Muscle layer of colon (tissue), 2 donors: Measurements from ENCODE around the gene DCX.

Source experiments
- H3K27ac ChIP-seq: one replicate; pipeline ENCODE4 v1.7.0; 2013; ENCODE audit warnings: low read depth, mild to moderate bottlenecking, low read length, moderate library complexity
- H3K27me3 ChIP-seq, 2 donors: one replicate each; pipeline ENCODE4 v1.7.0; 2013; ENCODE audit warnings: low read length in 2 of 2, mild to moderate bottlenecking in 2 of 2; ENCODE audit not compliant: insufficient read depth in 2 of 2, control insufficient read depth in 1 of 2
- H3K36me3 ChIP-seq: one replicate; pipeline ENCODE4 v1.7.0; 2013; ENCODE audit warnings: mild to moderate bottlenecking, low read length; ENCODE audit not compliant: insufficient read depth
- H3K4me1 ChIP-seq: one replicate; pipeline ENCODE4 v1.7.0; 2013; ENCODE audit warnings: mild to moderate bottlenecking, low read length; ENCODE audit not compliant: insufficient read depth
- H3K4me3 ChIP-seq, 2 donors: one replicate each; pipeline ENCODE4 v1.7.0; 2013; ENCODE audit warnings: low read length in 2 of 2, low read depth in 1 of 2, mild to moderate bottlenecking in 1 of 2, moderate library complexity in 1 of 2
- H3K9ac ChIP-seq: one replicate; pipeline ENCODE4 v1.7.0; 2013; ENCODE audit warnings: low read length
- H3K9me3 ChIP-seq: one replicate; pipeline ENCODE4 v1.7.0; 2013; ENCODE audit warnings: mild to moderate bottlenecking, low read length
- donor health status: abdominal sarcoma.
- donor health status: Adenocarcinoma of cecum.

Gene DCX

DNA sequence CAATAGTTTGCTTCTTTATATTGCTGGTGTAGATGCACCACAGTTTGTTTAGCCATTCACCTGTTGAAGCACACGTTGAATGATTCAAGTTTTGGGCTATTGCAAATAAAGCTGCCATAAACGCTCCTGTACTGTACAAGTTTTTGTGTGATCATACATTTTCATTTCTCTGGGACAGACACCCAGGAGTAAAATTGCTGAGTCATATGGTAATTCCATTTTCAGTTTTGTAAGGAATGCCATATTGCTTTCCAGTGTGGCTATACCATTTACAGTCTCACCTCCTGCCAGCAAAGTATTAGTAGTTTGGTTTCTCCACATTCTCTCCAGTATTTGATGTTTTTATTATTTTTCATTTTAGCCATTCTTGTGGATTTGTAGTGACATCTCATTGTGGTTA, 109.7 kb downstream of the DCX start:
- H3K4me1 ChIP-seq: no peaks in the 10 kb centered on the region
- no peaks in the 10 kb centered on the region for H3K9me3 ChIP-seq
- H3K36me3 ChIP-seq: no peaks in the 10 kb centered on the region
- H3K27me3 ChIP-seq: peaks cover 0 to 9% of the 10 kb centered on the region in 2 donors
- no peak overlapping the region for H3K4me3 ChIP-seq
- no peak overlapping the region for H3K27ac ChIP-seq
- no peak overlapping the region for H3K9ac ChIP-seq

DNA sequence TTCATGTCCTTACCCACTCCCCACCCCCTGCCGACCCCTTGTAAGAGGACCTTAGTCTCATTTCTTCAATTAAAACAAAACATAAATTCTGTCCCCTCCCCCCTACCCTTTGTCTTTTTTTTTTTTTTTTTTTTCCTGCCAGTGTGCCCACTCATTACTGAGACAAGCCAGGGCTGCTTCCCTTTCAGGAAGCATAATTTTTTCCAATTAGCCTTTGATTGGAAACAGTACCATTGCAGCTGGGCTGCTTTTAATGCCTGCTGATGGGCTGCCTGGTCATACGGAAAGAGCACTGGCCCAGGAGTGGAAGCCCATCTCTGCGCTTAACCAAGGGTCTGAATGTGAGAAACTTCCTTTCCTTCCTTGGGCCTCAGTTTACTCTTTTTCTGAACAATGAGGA, 123.2 kb downstream of the DCX start:
- Histone ChIP-seq H3K4me3 (no peak overlapping the region), H3K4me1 (no peaks in the 10 kb centered on the region), H3K36me3 (no peaks in the 10 kb centered on the region), H3K27ac (no peak overlapping the region), H3K27me3 (peaks cover 7 to 9% of the 10 kb centered on the region in 2 donors), H3K9me3 (no peaks in the 10 kb centered on the region), H3K9ac (no peak overlapping the region)

DNA sequence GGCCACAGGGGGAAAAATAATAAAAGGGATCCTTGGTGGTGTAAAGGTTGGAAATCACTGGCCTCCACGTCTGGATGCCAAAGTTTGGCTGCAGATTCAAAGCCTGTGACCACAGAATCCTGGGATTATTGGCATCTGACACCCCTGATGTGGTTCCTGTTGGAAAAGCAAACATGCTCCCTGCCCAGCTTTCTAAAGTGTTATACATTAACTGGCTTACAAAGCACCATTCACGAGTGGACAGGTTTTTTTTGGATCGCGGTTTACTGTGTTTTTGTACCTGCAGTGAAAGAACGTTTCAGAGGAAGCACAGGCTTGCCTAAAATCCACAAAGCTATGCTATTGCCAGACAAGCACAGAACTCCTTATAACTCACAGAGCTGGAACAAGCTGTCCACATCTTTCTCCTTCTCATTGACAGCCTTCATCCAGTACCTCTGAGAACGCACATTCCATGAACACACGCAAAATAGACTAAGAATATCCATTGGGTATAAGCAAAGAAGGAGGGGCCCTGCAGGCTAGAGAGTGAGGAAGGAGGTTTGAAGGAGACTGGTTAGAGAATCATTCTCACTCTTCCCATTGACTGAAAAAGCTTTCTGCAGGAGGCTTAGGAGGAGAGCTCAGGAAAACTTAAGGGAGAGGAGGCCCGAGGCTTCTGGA, 127.2 kb downstream of the DCX start:
- H3K4me1 ChIP-seq: no peaks in the 10 kb centered on the region
- no peaks in the 10 kb centered on the region for H3K9me3 ChIP-seq
- H3K27ac ChIP-seq: no peak overlapping the region
- no peaks in the 10 kb centered on the region for H3K36me3 ChIP-seq
- H3K4me3 ChIP-seq: no peak overlapping the region
- no peak overlapping the region for H3K9ac ChIP-seq
- H3K27me3 ChIP-seq: peaks cover 4 to 9% of the 10 kb centered on the region in 2 donors

- Histone ChIP-seq H3K27ac (no peak overlapping the region), H3K36me3 (no peaks in the 10 kb centered on the region), H3K9ac (no peak overlapping the region), H3K27me3 (peaks cover 0 to 6% of the 10 kb centered on the region in 2 donors), H3K4me3 (no peak overlapping the region), H3K4me1 (no peaks in the 10 kb centered on the region), H3K9me3 (no peaks in the 10 kb centered on the region)
Observed at GRCh38 chrX:111283446-111283845, 128.5 kb downstream of the DCX start.

GRCh38 chrX:111282991-111283390, 129.0 kb downstream of the DCX start:
- no peak overlapping the region for H3K9ac ChIP-seq
- no peaks in the 10 kb centered on the region for H3K9me3 ChIP-seq
- H3K27ac ChIP-seq: no peak overlapping the region
- no peaks in the 10 kb centered on the region for H3K36me3 ChIP-seq
- no peaks in the 10 kb centered on the region for H3K4me1 ChIP-seq
- H3K27me3 ChIP-seq: peaks cover 0 to 6% of the 10 kb centered on the region in 2 donors
- H3K4me3 ChIP-seq: no peak overlapping the region

DNA sequence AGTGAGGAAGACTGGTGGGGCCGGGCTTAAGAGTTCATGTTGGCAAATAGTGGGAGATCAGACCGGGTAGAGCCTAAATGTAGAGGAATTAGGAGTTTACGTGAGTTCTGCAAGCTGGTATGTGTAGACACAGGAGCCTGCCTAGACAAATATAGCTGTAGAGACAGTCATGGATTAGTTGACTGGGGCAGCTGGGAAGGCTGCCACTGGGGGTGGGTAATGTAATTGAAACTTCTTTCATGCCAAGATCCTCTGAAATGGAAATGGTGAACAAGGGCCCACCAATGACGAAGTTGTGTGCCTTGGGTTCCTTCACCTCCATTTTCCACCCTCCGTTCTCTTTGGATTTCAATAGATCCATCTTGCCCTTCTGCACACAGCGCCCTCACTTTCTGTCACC, 129.9 kb downstream of the DCX start:
- no peak overlapping the region for H3K9ac ChIP-seq
- no peaks in the 10 kb centered on the region for H3K36me3 ChIP-seq
- H3K27ac ChIP-seq: no peak overlapping the region
- no peak overlapping the region for H3K4me3 ChIP-seq
- peaks cover 0 to 5% of the 10 kb centered on the region in 2 donors for H3K27me3 ChIP-seq
- no peaks in the 10 kb centered on the region for H3K4me1 ChIP-seq
- no peaks in the 10 kb centered on the region for H3K9me3 ChIP-seq

DNA sequence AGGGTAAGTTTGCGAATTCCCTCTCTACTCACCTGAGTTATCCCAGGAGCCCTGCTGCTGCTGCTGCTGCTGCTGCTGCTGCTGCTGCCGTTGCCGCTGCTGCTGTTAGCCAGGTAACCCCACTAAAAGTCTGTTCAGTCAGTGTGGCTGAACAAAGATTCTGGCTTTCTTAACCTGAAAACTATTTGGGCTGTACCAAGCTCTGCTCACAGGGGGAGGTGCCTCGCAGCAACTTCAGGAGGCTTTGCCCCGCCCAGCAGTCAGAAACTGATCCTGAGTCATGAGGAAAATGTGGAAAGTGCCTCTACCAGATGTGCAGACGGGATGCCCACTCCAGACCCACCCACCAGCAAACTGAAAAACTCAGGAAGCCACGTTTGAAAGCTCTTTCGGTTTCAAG, 141.7 kb downstream of the DCX start, which contains the start of gene CAPN6:
Gene CAPN6, minus strand, starts transcription at position 145 of the 400 bp plus-strand sequence. CDS start 6,547 bp downstream, outside the sequence.
- Histone ChIP-seq H3K9me3 (no peaks in the 10 kb centered on the region), H3K27me3 (peaks cover 4 to 22% of the 10 kb centered on the region in 2 donors), H3K4me1 (no peaks in the 10 kb centered on the region), H3K9ac (no peak within 1 kb of the TSS), H3K27ac (no peak within 1 kb of the TSS), H3K36me3 (no peaks in the 10 kb centered on the region), H3K4me3 (no peak within 1 kb of the TSS)

DNA sequence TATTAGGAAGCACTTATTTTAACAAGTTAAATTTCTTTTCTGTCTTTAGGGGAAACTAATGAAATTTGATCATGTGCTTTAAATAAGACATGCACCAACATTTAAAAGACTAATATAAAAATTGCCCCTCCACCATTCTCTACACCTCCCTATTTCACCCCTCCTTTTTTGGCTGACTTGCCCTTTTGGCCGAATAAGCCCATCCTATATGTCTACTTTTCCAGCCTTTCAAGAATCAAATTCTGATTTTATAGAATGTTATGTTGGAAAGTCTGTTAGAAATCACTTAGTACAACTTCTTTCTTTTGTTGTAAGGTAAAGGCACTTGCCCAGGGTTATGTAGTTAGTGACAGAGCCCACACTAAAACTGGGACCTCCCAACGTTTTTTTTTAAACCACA, 143.5 kb downstream of the DCX start:
- Histone ChIP-seq H3K9ac (no peak overlapping the region), H3K36me3 (no peaks in the 10 kb centered on the region), H3K4me1 (no peaks in the 10 kb centered on the region), H3K27me3 (peaks cover 4 to 22% of the 10 kb centered on the region in 2 donors), H3K9me3 (no peaks in the 10 kb centered on the region), H3K27ac (no peak overlapping the region), H3K4me3 (no peak overlapping the region)

DNA sequence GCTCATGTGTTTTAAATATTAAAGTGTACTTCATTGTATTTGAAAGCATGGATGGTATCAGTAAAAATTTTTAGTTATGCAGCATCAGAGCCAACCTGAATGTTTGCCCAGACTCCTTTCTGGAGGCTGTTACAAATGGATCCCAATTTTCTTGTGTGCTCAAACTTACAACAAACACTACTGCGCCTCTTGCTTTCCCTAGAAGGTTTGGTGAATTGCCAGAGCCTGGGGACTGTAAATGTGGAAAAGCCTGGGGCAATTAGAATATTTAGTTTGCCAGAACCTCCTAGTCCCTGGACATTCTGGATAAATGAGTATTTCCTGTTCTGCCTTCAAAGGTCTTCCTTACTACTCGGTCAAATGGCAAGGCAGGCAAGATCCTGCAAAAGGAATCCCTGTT, 146.5 kb downstream of the DCX start:
- Histone ChIP-seq H3K4me3 (no peak overlapping the region), H3K27me3 (peaks cover 4 to 27% of the 10 kb centered on the region in 2 donors), H3K27ac (no peak overlapping the region)

DNA sequence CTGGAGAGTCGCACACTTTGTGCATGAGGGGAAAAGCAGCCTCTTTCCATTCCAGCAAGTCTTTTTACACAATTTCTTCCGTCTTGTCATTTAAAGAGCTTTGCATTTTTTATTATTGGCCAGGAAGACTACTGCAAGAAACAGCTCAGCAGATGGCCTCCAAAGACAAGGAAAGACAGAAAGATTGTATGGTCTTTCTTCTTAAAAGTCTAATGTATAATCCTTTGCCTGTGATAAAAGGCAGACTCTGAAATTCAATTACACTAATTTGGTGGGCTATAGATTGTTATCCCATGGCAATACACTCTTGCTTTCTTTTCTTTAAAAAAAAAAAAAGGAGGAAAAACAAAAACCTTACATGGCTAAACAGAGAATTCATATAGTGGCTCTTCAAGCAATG, 147.6 kb downstream of the DCX start:
- no peaks in the 10 kb centered on the region for H3K36me3 ChIP-seq
- no peaks in the 10 kb centered on the region for H3K9me3 ChIP-seq
- H3K27ac ChIP-seq: no peak overlapping the region
- H3K4me3 ChIP-seq: no peak overlapping the region
- no peak overlapping the region for H3K9ac ChIP-seq
- H3K27me3 ChIP-seq: peaks cover 4 to 24% of the 10 kb centered on the region in 2 donors
- no peaks in the 10 kb centered on the region for H3K4me1 ChIP-seq

More for the DNA sequence above, 146.5 kb downstream of the DCX start:
- no peaks in the 10 kb centered on the region for H3K36me3 ChIP-seq
- no peak overlapping the region for H3K9ac ChIP-seq
- H3K4me1 ChIP-seq: no peaks in the 10 kb centered on the region
- H3K9me3 ChIP-seq: no peaks in the 10 kb centered on the region

DNA sequence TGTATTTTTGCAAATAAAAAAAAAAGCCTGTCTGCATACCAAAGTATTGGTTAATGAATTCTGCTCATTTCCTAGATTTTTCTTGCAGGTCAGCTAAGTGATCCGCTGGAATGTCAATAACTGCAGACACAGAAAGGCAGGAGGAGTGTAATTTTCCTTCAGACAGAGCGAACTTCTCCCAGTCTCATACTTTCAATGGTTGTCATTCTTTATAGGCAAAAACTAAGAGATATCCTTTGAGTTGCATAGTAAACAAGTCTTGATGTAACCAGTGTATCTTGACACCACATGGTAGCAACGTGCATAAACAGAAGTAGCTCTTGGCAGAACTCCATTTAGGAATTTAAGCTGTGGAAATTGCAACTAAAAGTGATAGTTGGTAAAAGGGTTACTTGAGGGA, 149.9 kb downstream of the DCX start:
- Histone ChIP-seq H3K9ac (no peak overlapping the region), H3K4me3 (no peak overlapping the region), H3K36me3 (no peaks in the 10 kb centered on the region)

DNA sequence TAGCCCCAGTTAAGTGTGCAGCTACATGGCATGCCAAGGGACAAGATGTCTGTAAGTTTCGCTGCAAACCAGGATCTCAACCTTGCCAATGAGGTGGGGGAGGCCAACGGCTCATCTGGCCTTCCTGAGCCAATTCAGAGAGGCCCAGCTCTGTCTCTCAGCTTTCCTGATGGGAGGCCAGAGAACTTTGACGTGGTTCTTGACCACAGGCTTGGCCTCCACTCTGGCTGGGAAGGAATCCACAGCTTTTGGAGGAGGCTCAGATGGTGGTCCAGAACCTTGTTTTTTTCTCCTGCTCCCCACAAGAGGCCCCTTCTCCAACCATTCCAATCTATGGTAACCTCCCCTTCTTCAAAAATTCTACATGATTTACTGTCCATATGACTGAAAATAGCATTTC, 151.5 kb downstream of the DCX start:
- Histone ChIP-seq H3K27ac (no peak overlapping the region), H3K4me1 (no peaks in the 10 kb centered on the region), H3K27me3 (peaks cover 0 to 13% of the 10 kb centered on the region in 2 donors), H3K9me3 (no peaks in the 10 kb centered on the region), H3K9ac (no peak overlapping the region), H3K4me3 (no peak overlapping the region), H3K36me3 (no peaks in the 10 kb centered on the region)

More for the DNA sequence above, 149.9 kb downstream of the DCX start:
- H3K27ac ChIP-seq: no peak overlapping the region
- H3K9me3 ChIP-seq: no peaks in the 10 kb centered on the region
- H3K4me1 ChIP-seq: no peaks in the 10 kb centered on the region
- peaks cover 0 to 13% of the 10 kb centered on the region in 2 donors for H3K27me3 ChIP-seq
